Transverse colon (tissue), 4 donors: Measurements from ENCODE around the gene KRIT1. TPM values are rescaled to one million over a fixed set of nuclear protein-coding genes. Genes with fewer than 3 reads are reported as not detected.

Experiments used
- DNase-seq: peaks from one replicate; pipeline ENCODE4 v3.0.0-alpha.2; 2019
- H3K27ac ChIP-seq, 4 donors: fragments of 200-600 bp; sonication (generic); 2 replicates each; pipeline ENCODE4 v1.5.1; 2016 to 2018; ENCODE audit warnings: inconsistent platforms in 4 of 4
- H3K27me3 ChIP-seq: fragments of 200-600 bp; sonication (generic); 2 replicates; pipeline ENCODE4 v1.5.1; 2017; ENCODE audit warnings: inconsistent platforms
- H3K36me3 ChIP-seq, 4 donors: fragments of 200-600 bp; sonication (generic); 2 replicates each; pipeline ENCODE4 v1.5.1; 2017 to 2019; ENCODE audit warnings: inconsistent platforms in 4 of 4
- H3K4me1 ChIP-seq, 4 donors: fragments of 200-600 bp; sonication (generic); 2 replicates each; pipeline ENCODE4 v1.5.1; 2017 to 2020; ENCODE audit warnings: inconsistent platforms in 4 of 4
- H3K4me3 ChIP-seq, 4 donors: fragments of 200-600 bp; sonication (generic); 1 replicate in 1 of 4; 2 replicates in 3 of 4; pipeline versions ENCODE4 v1.5.1 to v1.6.1; 2017 to 2019; ENCODE audit warnings: inconsistent platforms in 4 of 4
- H3K9me3 ChIP-seq, 2 donors: fragments of 200-600 bp; sonication (generic); 2 replicates each; pipeline ENCODE4 v1.5.1; 2017 to 2019; ENCODE audit warnings: inconsistent platforms in 2 of 2
- EP300 ChIP-seq: sonication (generic); formaldehyde crosslinking; IDR thresholded peaks from one replicate; pipeline ENCODE4 v1.6.1; 2017; ENCODE audit warnings: antibody characterized with exemption, low read depth
- POLR2A ChIP-seq: fragments of 450-650 bp; IDR thresholded peaks from one replicate; pipeline ENCODE4 v1.6.1; 2016; ENCODE audit warnings: antibody characterized with exemption, mild to moderate bottlenecking, moderate library complexity
- POLR2AphosphoS5 ChIP-seq, 3 donors: sonication (generic); formaldehyde crosslinking; IDR thresholded peaks; one replicate each; pipeline ENCODE4 v1.6.1; 2016; ENCODE audit warnings: antibody characterized with exemption in 3 of 3
- WGBS, 2 donors: methylation state at CpG; one replicate each; pipeline ENCODE4 v1.1.5; 2018; ENCODE audit warnings: low coverage in 1 of 2; 5-methylcytosine and 5-hydroxymethylcytosine counted together
- in situ Hi-C, 4 donors: fragments of 200-750 bp; cut with MboI; loops; one replicate each; pipeline versions ENCODE4 v1.15.0 to v1.15.1; 2017; ENCODE audit warnings: low sequenced_read_pairs in 3 of 4, low pct_ligation_motif_present in 1 of 4, low pct_unique_long_range_greater_than_20kb in 1 of 4
- intact Hi-C: fragments of 100-400 bp; cut with DNase I; formaldehyde crosslinking; loops from one replicate; pipeline ENCODE4 v1.15.1; 2023; ENCODE audit warnings: low total_unique reads
- total RNA-seq, 4 donors: library from RNA; depleted of rRNA; stranded (reverse); fragments of >200 nt; gene quantifications; one replicate each; pipeline ENCODE4 v1.1.0, GENCODE V29; 2016
- TF ChIP-seq, protein P1 (sequence below), 5 experiments: fragments of 200-600 bp in 3 of 5; fragments of 450-650 bp in 2 of 5; sonication (generic) in 3 of 5; IDR thresholded peaks; 1 replicate in 2 of 5; 2 replicates in 3 of 5; pipeline ENCODE4 v1.5.1; 2016 to 2017; ENCODE audit warnings: antibody characterized with exemption in 5 of 5, inconsistent platforms in 3 of 5, mild to moderate bottlenecking in 2 of 5, moderate library complexity in 1 of 5

The KRIT1 gene
- total RNA-seq, 4 donors from 2014 or later: 29.9 to 95.7 (median 65.5) TPM

GRCh38 chr7:92289321-92289720 is 43.6 kb upstream of the KRIT1 start:
- Histone ChIP-seq H3K4me3 (no peak overlapping the region), H3K27ac (no peak overlapping the region), H3K9me3 (no peaks in the 10 kb centered on the region), H3K36me3 (no peaks in the 10 kb centered on the region), H3K4me1 (peaks cover 9 to 17% (median 13%) of the 10 kb centered on the region in 4 donors), H3K27me3 (no peaks in the 10 kb centered on the region)
- TF ChIP-seq EP300 (no peak), POLR2AphosphoS5 (IDR thresholded peaks at IDR 0.05) (no peak), POLR2A (no peak)
- TF ChIP-seq, protein P1, sequence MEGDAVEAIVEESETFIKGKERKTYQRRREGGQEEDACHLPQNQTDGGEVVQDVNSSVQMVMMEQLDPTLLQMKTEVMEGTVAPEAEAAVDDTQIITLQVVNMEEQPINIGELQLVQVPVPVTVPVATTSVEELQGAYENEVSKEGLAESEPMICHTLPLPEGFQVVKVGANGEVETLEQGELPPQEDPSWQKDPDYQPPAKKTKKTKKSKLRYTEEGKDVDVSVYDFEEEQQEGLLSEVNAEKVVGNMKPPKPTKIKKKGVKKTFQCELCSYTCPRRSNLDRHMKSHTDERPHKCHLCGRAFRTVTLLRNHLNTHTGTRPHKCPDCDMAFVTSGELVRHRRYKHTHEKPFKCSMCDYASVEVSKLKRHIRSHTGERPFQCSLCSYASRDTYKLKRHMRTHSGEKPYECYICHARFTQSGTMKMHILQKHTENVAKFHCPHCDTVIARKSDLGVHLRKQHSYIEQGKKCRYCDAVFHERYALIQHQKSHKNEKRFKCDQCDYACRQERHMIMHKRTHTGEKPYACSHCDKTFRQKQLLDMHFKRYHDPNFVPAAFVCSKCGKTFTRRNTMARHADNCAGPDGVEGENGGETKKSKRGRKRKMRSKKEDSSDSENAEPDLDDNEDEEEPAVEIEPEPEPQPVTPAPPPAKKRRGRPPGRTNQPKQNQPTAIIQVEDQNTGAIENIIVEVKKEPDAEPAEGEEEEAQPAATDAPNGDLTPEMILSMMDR (IDR thresholded peaks at IDR 0.05): no peak
- 72 to 74% methylated on average over 2 of the region's 2 CpGs for WGBS, 2 donors
- intact Hi-C loops: no loop called here
- DNase-seq: no peak
- in situ Hi-C loops: no loop called here

- H3K4me3 ChIP-seq: no peak overlapping the region
- TF ChIP-seq EP300: no peak
- H3K4me1 ChIP-seq: peaks cover 0 to 13% (median 4%) of the 10 kb centered on the region in 4 donors
- H3K27me3 ChIP-seq: no peaks in the 10 kb centered on the region
- no peak for DNase-seq
- no peaks in the 10 kb centered on the region for H3K36me3 ChIP-seq
- 74 to 75% methylated on average over 1 of the region's 1 CpG for WGBS, 2 donors
- H3K27ac ChIP-seq: no peak overlapping the region
- in situ Hi-C loops: no loop called here
- H3K9me3 ChIP-seq: no peaks in the 10 kb centered on the region
- intact Hi-C loops: no loop called here
These were observed 37.2 kb upstream of the KRIT1 start for GRCh38 chr7:92282930-92283329.

- Histone ChIP-seq H3K36me3 (no peaks in the 10 kb centered on the region), H3K27me3 (no peaks in the 10 kb centered on the region), H3K4me3 (no peak overlapping the region), H3K9me3 (no peaks in the 10 kb centered on the region), H3K4me1 (peaks cover 0 to 13% (median 4%) of the 10 kb centered on the region in 4 donors), H3K27ac (no peak overlapping the region)
- 92 to 100% methylated on average over 5 to 6 of the region's 6 CpGs for WGBS, 2 donors
- in situ Hi-C loops (no loop called here), intact Hi-C loops (no loop called here)
- DNase-seq: no peak
- TF ChIP-seq, protein P1 (IDR thresholded peaks at IDR 0.05): no peak
- TF ChIP-seq POLR2A (no peak), EP300 (no peak), POLR2AphosphoS5 (IDR thresholded peaks at IDR 0.05) (no peak)
These were observed 36.6 kb upstream of the KRIT1 start for GRCh38 chr7:92282221-92282814.

- H3K4me3 ChIP-seq: no peak overlapping the region
- TF ChIP-seq POLR2A (no peak), POLR2AphosphoS5 (IDR thresholded peaks at IDR 0.05) (no peak)
- no peaks in the 10 kb centered on the region for H3K27me3 ChIP-seq
- intact Hi-C loops (no loop called here), in situ Hi-C loops (no loop called here)
- H3K9me3 ChIP-seq: no peaks in the 10 kb centered on the region
- H3K4me1 ChIP-seq: peaks cover 0 to 13% (median 4%) of the 10 kb centered on the region in 4 donors
- WGBS, 2 donors: 100% methylated on average over 2 of the region's 2 CpGs
- DNase-seq: no peak
- no peak overlapping the region for H3K27ac ChIP-seq
- no peaks in the 10 kb centered on the region for H3K36me3 ChIP-seq
These were observed 35.3 kb upstream of the KRIT1 start for GRCh38 chr7:92281031-92281430.

DNA sequence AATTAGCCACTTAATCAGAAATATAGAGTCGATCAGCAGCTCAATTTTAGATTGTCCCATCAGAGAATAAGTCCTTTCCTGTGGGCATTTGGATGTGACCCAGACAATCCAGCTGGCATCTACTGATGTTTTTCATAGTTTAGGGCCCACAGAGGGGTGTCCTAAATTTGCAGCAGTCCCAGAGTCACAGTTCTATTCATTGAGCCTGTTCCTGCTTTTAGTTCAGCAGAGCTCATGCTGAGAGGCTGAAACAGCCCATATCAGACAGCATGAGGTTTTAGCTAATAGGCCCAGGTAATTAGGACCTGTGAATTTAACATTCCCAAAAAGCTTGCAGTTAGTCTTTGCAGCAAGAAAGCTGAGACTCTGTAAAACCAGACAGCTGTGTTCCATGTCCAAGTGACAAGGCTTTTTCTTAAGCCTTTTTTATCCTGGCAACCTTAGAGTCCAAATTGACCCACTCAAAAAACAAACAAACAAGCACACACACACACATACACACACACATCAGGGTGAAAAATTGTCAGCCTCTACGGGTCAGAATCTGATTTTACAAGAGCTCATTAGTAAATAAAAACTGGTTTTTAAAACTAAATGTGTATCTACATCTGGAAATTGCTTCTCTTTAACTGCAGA is 33.8 kb upstream of the KRIT1 start:
- H3K27ac ChIP-seq: no peak overlapping the region
- no peak for DNase-seq
- WGBS, 2 donors: 62 to 80% methylated on average over 1 to 2 of the region's 2 CpGs
- no peak overlapping the region for H3K4me3 ChIP-seq
- in situ Hi-C loops: no loop called here
- H3K9me3 ChIP-seq: no peaks in the 10 kb centered on the region
- intact Hi-C loops: no loop called here
- H3K4me1 ChIP-seq: peaks cover 0 to 13% (median 4%) of the 10 kb centered on the region in 4 donors
- H3K36me3 ChIP-seq: no peaks in the 10 kb centered on the region
- no peaks in the 10 kb centered on the region for H3K27me3 ChIP-seq
- no peak for TF ChIP-seq POLR2AphosphoS5 (IDR thresholded peaks at IDR 0.05)
- TF ChIP-seq, protein P1 (IDR thresholded peaks at IDR 0.05): no peak
- TF ChIP-seq EP300: no peak
- TF ChIP-seq POLR2A: no peak
